GM19043 (cell line): Measurements from ENCODE around the gene TOX2.
A peak's percentile ranks its signal among the peaks of the same experiment; 100 is the strongest.

Experiments
- ATAC-seq: cut with Tn5 transposase; IDR thresholded peaks from one replicate; pipeline ENCODE4 v1.9.1; 2021; ENCODE audit warnings: low read depth; ENCODE audit not compliant: unreplicated experiment

TOX2 gene

DNA sequence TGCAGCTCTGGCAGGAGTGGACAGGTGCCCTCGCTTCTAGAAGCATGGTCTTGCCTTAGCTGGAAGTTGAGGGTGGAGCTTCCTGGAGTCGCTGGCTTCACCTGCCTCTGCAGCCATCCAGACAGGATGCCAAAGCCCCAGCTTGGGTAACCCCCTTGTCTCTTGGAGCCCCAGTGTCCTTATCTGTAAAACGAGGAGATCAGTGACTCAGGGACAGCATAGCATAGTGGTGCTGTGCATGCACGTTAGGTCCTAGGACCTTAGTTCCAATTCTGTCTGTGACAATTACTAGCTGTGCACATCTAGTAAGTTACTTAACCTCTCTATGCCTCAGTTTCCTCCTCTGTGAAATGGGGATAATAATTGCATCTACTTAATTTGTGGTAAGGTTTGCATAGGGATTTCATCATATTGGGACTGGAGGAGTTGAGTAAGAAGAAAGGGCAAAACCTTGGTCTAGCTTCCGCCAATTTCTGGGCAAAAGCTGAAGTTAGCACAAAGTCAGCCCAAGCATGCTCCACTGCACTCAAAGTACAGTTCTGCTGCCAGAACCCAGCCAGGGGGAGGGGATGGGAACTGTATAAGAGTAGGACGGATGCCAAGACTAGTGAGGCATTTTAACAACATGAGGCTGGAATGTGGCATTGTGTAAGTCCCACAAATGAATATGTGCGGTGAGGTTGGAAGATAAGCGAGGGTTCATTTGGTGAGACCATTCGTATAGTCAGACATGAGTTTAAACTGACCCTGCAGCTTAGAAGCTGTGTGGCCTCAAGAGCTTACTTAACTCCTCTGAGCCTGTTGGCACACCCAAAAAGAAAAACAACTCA lies 24.5 kb downstream of the TOX2 start:
- no peak for ATAC-seq

DNA sequence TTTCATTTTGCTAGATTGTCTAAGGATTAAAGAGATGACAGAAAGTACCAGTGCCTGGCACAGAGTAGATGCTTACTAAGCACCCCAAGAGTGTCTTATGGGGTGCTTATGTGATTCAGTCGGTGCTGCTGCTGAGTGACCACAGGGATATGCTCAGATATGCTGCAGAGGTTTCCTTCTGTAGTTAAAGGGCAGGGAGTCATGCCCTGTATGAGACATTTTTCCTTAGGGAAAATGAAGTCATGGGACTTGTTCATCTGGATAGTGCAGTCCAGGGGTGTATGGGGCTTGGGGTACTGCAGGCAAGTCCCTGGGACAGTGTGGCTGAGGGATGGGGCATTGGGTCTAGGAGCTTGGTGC lies 25.1 kb downstream of the TOX2 start:
- ATAC-seq, result no peak

DNA sequence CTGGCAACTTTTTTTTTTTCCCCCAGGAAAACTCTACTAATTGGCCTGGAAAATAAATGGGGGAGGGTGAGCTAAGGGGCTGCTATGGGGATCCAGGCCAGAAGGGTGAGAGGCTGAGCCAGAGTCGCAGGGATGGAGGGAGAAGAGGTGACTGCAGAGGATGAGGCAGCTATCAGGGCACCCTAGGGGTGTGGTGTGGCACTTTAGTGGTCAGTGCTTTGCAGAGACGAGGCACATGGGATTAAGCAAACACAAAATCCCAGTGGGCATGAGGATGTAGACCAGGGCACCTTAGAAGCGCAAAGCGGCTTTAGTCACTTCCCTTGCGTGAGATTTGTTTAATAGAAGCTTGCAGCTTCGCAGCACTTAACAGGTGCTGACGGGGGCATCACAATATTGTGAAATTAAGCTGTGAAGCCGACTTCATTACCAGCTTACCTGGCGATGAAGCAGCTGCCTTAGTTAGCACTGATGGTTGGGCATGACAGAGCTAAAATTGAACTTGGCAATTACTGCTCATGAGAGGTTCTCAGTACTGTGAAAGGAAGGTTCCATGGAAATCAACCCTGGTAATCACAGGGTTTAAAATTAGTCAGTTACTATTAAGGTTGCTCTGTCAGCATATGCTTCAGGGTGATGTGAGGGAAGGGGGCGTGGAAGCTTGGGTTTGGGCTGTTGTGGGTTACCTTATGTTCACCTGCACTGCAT lies 26.0 kb downstream of the TOX2 start:
- ATAC-seq, result no peak

DNA sequence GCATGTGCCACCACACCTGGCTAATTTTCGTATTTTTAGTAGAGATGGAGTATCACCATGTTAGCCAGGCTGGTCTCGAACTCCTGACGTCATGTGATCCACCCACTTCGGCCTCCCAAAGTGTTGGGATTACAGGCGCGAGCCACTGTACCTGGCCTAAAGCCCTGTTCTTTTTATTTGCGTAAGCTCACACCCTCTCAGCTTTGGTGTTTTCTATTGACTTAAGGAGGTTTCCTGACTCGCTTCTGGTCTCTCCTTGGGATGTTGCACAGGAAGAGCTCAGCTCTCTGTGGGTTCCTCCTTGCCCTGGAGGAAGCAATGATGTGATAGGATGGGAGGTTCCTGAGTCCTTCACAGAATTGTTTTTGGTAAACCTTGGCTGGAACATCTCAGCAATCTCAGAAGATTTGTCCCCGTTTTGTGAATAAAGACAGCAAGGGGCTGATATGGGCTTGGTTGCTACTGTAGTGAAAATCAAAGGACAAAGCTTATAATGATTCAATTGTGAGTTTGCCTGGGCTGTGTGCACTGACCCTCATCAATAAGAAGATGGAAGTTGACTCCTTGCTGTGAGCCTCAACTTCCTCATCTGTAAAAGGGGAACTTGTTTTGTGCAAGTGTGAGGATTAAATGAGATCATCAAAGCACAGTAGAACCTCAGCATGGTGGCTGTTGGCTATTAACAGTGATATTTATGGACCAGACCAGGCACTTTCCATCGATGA lies 27.0 kb downstream of the TOX2 start:
- no peak for ATAC-seq

DNA sequence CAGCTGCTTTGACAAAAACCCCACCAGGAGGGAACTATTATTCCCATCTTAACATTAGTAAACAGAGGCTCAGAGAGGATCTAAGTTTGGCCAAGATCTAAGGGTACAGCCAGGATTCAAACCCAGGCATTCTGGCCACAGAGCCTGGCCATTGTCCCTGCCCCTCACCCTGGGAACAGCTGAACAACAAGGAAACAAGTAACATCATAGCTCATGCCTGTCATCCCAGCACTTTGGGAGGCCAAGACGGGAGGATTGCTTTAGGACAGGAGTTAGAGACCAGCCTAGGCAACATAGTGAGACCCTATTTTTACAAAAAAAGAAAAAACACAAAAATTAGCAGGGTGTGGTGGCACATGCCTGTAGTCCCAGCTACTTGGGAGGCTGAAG lies 27.5 kb downstream of the TOX2 start:
- no peak for ATAC-seq

DNA sequence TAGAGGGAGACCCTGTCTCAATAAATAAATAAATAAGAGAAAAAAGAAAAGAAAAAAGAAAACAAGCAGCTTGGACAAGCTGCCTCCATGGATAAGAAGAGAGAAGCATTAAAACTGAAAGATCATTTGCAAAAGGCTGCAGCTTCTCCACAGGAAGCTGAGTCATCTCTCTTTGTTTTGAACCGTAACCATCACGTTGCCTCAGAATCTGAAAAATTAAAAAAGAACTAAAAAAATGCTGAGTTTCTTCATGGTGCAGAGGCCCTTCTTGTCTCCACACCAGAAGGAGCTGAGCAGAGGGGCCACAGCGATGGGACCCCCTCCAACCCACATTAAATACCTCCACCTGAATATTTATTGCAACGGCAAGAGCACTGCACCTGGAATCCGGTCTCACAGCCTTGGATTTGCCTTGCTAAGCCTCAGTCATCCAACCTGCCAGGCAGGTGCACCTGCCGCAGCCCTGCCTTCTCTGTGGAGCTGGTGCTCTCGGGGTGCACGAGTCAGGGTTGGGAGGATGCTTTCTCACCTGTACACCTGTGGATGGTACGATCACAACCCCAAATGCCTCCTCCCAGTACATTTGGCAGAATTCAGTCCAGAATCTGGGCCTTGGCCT lies 28.1 kb downstream of the TOX2 start:
- ATAC-seq, result no peak

DNA sequence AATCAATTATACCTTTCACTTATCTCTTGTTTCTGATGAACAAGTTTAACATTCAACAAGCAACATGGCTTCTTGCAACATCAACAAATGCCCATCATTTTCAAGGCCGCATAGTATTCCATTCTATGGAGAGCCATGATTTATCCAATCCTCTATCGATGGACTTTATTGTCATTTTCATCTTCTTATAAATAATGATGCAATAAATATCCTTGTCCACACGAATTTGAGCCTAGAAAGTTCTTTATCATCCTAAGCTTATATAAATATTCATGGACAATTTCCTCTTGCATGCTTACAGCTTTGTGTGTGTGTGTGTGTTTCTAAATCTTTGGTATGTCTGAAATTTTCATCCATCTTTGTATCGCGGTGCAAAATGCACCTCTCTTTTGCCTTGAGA lies 29.1 kb downstream of the TOX2 start:
- ATAC-seq, result no peak

DNA sequence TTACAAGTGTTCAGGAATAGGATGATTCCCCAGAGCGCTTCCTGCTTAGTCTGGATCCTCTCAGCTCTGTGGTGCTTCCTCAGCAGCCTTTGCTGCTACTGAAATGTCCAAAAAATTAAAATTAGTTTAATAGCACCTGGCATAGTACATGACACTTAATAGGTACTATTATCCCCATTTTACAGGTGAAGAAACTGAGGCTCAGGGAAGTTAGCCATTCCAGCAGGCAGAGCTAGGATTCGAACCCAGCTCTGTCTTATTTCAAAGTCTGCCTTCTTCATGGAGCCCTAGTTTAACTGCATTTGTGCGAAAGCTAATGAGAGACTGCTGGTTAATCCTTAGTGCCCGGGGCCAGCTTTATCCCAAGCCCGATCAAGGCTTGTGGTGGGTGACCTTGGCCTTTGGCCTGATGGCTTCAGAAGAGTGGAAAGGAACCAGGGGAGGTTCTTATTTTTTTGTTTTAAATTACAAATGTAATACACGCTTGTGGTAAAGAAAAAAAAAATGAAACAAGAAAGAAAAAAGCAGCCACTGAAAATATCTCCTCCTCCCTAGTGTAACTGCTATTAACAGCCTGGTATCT lies 30.1 kb downstream of the TOX2 start:
- no peak for ATAC-seq

DNA sequence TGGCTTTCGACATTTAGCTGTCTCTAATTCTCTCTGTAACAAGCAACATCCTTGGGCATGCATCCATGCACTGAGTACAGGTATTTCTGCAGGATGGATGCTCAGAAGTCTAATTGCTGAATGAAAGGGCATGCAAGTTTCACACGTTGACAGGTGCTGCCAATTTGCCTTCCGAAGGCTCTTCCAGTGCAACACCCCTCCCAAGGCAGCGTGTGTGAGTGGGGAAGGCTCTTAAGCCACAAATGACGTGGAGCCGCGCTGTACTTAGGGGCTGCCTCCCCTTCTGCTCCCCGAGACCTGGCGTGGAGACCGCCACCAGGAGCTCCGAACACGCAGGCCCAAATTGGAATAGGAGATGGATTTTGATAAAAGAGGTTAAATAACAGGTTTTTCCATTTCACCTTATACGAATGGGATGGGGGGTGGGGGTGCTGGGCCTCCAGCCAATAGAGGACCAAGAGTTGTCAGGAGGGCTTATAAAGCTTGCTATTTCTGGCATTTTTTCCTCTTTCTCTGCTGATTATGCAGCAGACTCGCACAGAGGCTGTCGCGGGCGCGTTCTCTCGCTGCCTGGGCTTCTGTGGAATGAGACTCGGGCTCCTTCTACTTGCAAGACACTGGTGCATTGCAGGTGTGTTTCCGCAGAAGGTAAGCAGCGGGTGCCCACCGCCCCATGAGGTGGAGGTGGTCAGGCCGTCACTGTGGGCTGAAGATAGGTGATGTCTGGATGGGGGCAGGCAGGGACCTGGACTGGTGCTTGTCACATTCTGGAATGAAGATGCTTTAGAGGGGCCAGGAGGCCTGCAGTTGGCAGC lies 30.9 kb downstream of the TOX2 start:
- ATAC-seq, result no peak

DNA sequence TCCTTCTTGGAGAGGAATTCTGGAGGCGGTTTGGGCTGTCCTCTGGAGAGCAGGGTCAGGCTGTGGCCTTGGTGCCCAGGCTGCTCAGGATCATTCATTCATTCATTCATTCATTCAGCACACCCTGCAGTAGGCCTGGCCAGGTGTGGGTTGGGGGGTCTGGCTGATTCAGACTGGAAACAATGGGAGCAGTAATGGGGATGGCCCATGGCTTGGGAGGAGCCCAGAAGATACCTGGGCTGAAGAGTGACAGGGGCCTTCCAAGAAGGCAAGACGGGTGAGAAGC lies 31.5 kb downstream of the TOX2 start:
- no peak for ATAC-seq

DNA sequence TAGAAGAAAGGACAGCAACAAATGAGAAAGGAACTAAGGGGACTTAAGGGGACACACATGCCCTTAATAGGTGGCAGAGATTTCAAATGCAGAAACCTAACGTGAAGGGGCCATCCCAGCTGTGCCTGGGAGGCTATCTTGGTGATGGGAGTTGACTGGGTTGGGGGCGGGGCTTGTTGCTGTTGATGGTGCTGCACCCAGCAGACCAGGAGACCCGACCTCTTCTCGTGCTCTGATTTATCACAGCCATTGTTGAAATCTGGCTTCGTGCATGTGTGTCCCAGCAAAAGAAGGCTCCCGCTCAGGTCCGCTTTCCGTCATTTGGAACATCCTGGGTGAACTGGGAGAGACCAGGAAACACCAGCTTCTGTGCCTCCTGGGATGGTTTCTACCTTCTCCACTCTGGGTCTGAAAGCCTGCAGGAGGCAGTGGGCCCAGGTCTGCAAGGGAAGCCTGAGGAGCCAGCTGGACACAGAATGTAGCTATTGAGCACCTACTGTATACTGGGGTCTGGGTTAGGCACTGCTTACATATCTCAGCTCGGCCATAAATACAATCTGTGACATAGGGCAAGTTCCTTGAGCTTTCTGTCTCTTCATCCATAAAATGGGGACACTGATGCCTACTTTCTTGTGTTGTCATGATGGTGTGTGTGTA lies 32.1 kb downstream of the TOX2 start:
- ATAC-seq, result no peak

DNA sequence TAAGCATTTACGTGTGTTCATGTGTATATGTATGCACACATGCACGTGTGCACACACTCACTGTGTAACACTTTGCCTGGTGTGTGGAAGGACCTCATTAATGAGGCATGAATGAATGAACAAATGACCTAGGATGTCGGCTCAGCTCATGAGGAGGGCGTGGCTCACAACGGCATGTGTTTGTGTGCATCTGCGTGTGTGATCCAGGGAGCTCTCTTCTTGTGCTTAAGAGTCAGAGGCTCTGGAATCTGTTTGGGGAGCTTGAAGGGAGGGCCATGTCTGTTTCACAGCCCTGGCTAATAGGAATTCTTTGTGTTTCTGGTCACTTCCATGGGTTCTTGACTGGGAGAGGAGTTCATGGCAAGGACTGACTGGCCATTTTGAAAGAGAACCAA lies 32.7 kb downstream of the TOX2 start:
- no peak for ATAC-seq

DNA sequence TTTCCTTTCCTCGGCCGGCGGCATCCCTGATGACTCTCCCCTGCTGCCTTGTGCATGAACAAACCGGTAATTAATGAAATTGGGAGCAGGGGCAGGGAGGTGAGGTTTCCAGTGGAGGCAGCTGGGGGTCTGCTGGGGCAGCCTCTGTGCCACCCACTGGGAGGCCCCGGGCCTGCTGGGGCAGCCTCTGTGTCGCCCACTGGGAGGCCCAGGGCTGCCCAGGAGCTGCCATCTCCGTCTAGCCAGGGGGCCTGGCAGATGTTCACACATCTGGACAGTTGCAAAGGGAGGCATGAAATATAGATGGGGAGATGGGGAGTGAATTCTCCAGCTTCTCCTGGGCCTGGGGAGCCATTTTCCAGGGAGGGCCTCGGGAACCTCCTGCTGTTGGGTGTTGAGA lies 33.8 kb downstream of the TOX2 start:
- ATAC-seq, result no peak

DNA sequence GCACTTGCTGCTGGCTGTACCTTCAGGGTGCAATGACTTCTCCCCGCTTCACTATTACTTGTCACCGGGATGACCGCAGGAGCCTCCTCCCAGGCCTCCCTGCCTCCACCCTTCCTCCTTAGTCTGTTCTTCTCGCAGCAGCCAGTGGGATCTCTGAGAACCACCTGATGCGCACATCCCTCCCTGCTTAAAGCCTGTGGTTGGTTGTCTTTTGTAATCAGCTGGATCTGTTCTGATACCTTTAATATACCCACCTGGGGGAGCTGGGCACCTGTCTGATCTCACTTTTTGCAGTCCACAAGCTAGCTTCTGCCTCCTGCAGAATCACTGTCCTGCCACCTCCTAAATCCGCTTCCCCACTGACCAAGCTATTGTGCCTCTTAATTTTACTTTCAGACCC lies 34.6 kb downstream of the TOX2 start:
- ATAC-seq, result no peak

DNA sequence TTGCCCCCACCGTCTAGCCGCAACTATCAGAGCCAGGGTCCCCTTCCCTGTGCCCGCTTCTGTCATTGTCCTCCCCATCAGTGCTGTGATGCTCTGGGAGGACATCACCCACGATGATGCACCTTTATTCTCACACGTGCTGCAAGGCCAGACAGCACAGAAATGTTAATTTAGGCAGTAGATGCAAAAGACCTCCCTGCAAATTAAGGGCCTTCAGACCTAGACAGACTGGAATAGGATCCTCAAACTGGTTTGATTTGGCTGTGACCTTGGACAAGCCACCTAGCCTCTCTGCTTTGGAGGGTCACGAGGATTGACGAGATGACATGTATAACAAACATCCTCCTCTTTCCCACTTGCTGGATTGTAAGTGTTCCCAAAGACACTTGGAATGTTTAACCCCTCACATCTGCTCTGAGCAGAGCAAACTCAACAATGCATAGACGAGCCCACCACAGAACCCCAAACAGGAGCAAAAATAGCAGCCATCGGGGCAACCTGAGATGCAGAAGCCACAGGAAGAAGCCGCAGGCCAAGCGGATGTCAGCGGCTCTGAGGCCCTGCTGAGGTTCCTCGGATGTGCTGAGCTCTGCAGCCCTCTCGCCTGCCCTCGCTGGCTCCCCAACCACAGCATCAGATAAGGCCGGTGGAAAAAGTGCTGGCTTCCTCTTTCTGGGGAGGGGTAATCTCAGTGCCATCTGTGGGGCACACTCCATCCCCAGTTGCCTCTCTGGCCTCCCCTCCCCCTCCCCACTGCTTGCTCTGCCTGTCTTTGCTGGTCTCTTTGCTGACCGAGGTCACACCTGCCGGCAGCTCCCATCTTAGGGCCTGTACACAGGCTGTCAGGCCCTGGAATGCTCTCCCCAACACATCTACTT lies 35.3 kb downstream of the TOX2 start:
- peak; percentile 78 for ATAC-seq

DNA sequence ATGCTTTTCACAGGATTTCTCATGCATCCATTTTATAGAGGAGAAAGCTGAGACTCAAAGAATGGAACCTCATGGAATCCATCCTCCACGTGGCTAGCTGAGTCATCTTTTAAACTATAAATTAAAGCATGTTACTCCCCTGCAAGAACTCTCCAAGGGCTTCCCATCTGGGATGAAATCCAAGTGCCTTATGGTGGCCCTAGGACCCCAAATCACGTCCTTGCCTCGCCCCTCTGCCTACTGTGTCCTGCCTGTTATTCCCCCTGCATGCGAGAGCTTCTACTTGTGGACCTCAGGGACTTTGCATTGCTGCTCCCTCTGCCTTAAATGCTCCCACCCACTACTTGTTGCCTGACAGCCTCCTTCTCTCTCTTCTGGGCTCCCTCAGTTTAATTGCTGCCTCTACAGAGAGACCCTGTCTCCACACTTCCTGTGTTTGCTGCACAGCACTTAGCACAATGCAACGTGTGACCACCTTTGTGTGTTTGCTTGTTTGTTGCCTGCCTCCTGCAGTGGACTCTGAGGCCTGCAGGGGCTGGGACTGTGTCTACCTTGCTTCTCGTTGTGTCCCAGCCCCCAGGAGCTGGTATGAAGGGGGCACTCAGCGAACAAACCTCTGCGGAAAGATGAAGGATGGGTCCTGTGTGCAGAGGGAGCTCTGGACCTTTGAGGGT lies 39.4 kb downstream of the TOX2 start:
- no peak for ATAC-seq

DNA sequence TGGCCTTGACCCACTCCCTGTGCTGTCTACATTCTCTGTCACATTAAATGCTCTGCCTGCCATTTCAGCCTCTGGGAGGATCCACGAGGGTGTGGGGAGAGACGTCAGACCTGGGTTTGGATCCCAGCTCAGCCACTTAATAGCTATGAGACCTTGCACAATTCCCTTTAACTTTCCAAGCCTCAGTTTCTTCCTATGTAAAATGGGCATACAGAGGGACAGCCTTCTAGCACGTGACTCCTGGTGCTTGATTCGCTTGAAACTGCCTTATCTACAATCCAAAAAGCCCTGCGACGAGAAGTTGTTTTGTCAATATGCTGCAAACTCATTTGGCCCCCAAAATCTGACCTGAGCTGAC lies 40.0 kb downstream of the TOX2 start:
- no peak for ATAC-seq

DNA sequence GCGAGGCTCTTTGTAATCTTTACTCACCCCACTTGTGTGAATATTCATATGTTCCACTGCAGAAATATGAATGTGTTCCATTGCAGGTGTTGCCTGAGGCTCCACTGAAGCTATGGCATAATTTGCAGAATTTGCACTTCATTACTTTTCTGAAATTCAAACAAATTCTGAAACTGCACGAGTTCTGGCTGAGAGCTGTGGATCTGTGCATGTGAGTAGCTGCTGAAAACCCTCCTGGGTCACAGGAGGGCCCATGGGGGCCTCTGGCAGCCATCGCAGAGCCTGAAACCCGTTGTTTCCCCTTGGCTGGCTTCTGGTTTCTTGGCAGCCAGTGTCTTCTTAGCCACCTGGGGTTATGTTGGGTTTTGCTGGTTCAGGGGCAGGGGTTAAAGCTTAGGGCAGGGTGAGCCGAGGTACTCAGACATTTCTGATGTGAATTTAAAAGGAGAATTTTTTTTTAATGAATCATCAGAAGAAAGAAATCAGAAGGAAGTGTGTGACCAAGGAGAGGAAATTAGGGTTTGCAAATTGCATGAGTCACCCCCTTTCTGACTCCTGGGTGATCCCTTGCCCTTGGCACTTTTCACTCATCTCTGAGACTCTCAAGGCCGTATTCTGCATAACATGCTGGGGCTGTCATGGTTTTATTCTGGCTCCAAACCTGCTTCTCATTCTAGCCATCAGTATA lies 40.6 kb downstream of the TOX2 start:
- peak; percentile 67 for ATAC-seq
